Measurements from ENCODE around the gene ATP1A4.

ATP1A4 gene

GRCh38 chr1:160207771-160208556 lies 56.6 kb downstream of the ATP1A4 start:
- DNase-seq: no peak

DNA sequence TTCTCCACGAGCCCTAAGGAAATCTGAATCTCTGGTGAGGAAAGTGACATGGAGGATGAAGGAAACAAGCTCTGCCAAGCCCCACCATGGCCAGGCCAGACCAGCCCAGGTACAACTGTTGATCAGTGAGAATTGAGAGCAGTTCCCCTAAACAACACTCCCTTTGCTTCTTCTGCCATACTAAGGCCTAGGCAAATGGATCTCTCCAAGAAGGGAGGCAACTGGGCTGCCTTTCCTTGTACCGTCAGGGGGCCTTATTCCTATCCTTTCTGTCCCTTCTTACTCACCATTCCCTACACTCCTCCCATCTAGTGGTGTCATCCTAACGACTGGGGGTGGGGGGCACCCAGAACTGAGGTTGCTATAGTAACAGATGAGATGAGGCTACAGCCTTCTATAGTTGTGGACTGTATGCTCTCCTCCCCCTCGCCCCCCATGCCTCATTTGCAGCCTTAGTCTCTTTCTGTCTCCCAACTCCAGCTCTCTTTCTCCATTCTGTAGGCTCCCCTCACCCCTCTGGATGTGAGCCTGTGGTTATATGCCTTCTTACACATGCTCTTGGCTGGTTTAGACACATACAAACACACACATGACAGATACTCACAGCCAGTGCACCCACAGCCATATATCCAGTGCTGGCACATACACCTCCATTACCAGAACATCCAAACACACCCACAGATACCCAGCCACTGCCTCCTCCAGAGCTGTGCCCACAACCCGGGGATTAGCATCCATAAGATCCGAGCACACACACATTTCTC lies 57.3 kb downstream of the ATP1A4 start:
- no peak for DNase-seq

- DNase-seq: no peak
Observed at GRCh38 chr1:160209321-160210046, 58.1 kb downstream of the ATP1A4 start.

DNA sequence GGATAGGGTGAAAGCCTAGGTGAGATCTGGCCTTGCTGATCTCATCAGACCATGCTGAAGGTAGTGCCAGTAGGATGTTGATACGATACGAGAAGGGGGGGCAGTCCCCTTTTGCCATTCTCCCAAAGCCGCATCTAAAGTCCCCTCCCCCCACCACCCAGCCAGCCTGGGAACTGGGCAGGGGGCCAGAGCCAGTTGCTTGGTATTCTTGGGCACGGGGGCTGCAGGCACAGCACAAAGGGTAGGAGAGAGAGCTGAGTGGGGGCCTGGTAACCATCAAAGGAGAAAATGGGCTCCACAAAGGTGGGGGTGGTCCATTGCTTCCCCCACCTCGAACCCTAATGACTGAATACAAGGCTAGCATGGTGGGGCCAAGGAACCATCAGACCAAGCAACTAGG lies 59.2 kb downstream of the ATP1A4 start:
- no peak for DNase-seq

DNA sequence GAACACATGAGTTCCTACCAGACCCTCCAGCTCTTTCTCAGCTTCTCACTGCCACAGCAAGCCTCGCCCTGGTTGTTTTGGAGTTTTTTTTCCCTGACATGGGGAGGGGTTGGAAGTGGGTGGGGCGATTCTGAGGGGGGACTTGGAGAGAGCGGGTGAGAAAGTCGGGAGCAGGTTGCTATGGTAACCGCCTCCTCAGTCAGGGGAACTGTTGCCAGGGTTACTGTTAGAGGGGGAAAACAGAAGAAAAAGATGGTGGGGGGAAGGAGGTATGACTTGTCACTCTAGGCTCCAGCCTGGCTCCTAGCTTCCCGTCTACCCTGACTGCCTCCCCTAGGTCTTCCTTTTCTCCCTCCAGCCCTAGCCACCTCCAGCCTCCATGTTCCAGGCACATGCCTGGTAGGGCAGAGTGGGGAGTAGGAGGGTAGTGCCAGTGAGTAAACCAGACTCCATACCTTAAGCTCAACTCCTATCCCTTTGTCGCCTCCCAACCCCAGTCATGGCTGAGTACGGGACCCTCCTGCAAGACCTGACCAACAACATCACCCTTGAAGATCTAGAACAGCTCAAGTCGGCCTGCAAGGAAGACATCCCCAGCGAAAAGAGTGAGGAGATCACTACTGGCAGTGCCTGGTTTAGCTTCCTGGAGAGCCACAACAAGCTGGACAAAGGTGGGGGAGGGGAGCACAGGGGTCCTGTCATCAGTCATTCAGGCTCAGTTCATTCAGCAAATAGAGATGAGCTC lies 59.8 kb downstream of the ATP1A4 start:
- DNase-seq: no peak

GRCh38 chr1:160214481-160215140 lies 63.2 kb downstream of the ATP1A4 start:
- DNase-seq: no peak

GRCh38 chr1:160216301-160216700 lies 64.9 kb downstream of the ATP1A4 start:
- DNase-seq: no peak

GRCh38 chr1:160217481-160218051 lies 66.2 kb downstream of the ATP1A4 start:
- no peak for DNase-seq

- no peak for DNase-seq
Observed at GRCh38 chr1:160219062-160219929, 67.9 kb downstream of the ATP1A4 start.

GRCh38 chr1:160220301-160220700 lies 68.9 kb downstream of the ATP1A4 start:
- no peak for DNase-seq

- DNase-seq: no peak
Observed at GRCh38 chr1:160221089-160221488, 69.7 kb downstream of the ATP1A4 start.

GRCh38 chr1:160222546-160222945 lies 71.1 kb downstream of the ATP1A4 start:
- no peak for DNase-seq

DNA sequence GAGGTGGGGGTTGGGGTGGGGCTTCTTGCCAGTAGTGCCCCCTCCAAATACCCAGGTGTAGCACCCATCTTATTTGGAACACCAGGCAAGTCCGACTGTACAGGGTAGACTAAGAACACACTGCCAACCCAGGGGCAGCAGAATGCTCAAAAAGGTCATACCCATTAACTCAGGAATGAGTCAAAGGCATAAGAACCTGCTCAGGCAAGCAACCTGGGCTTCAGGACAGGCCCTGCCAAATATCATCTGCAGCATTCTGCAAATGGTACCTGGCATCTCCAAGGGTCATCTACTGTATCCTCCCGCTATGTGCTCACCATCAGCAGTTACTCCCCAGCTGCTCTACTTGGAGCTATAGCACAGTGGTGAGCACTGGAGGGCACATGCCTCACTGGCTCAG lies 73.2 kb downstream of the ATP1A4 start:
- DNase-seq: no peak

DNA sequence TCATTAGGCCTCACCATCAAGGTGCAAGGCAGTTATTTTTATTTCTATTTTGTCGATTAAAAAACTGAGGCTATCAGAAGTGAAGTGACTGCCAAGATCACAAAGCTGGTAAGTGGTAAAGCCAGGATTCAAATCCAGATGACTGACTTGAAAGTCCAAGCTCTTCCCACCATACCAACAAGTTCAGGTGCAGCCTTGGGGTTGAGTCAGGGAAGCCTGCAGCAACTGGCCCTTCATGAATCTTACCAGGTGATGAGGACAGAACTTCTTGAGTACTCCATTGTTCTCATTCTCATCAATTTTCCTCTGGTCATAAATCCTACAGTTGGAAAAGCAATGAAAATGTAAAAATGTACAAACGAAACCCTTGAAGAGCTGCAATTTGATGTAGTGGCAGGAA lies 73.9 kb downstream of the ATP1A4 start:
- no peak for DNase-seq

GRCh38 chr1:160226623-160227022 lies 75.2 kb downstream of the ATP1A4 start:
- no peak for DNase-seq

DNA sequence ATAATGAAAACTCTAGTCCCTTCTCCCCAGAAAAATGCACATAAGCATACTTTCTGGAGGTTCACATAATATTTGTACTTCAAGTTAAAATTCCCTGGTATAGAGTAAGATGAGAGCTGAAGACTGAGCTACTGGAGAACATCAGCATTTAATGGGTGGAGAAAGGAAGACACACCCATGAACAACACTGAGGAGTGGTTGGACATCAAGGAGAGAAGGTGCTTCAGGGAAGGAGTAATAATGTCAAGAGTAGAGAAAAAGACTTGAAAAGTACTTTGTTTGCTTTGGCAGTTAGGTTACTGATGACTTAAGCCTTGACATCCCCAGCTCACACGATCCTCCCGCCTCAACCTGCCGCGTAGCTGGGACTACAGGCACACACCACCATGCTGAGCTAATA lies 75.6 kb downstream of the ATP1A4 start:
- DNase-seq: no peak

GRCh38 chr1:160227561-160227960 lies 76.2 kb downstream of the ATP1A4 start:
- no peak for DNase-seq

GRCh38 chr1:160228431-160228830 lies 77.0 kb downstream of the ATP1A4 start:
- DNase-seq: no peak

DNA sequence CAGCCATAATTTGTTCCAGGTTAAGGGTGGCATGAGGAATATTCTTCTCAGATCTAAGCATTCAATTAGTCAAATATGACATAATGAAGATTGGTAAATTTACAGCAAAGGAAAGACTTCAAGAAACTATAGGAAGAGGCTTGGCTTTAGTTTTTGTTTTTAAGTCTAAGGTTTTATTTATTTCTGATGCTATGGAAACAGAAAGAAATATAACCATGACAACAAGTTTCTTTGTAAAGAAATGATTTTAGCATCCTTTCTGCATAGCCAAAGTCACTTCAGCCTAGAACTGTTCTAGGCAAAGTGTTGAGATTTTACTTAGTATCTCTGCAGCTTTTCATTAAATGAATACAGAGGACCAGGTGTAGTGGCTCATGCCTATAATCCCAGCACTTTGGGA lies 81.5 kb downstream of the ATP1A4 start:
- DNase-seq: no peak

Measured in NCI-H1436 treated with DMSO at 0.1 percent for 48 hours (cell line).